Thyroid gland (tissue), 4 donors: ENCODE data around the gene JPT2. TPM values are rescaled to one million over a fixed set of nuclear protein-coding genes. Genes with fewer than 3 reads are reported as not detected.

Source experiments
- DNase-seq, 2 donors: peaks; one replicate each; pipeline ENCODE4 v3.0.0-alpha.2; 2019
- H3K27ac ChIP-seq, 3 donors: fragments of 200-600 bp; sonication (generic); 1 replicate in 2 of 3; 2 replicates in 1 of 3; pipeline ENCODE4 v1.5.1; 2016 to 2019; ENCODE audit warnings: mild to moderate bottlenecking in 1 of 3, moderate library complexity in 1 of 3
- H3K27me3 ChIP-seq: fragments of 200-600 bp; sonication (generic); one replicate; pipeline ENCODE4 v1.5.1; 2019
- H3K36me3 ChIP-seq, 2 donors: fragments of 200-600 bp; sonication (generic); one replicate each; pipeline ENCODE4 v1.5.1; 2016 to 2019
- H3K4me1 ChIP-seq, 2 donors: fragments of 200-600 bp; sonication (generic); one replicate each; pipeline ENCODE4 v1.5.1; 2017 to 2019
- H3K4me3 ChIP-seq, 3 donors: fragments of 200-600 bp; sonication (generic); replicated peaks in 1 of 3; 1 replicate in 2 of 3; 2 replicates in 1 of 3; pipeline ENCODE4 v1.5.1; 2016; ENCODE audit warnings: mild to moderate bottlenecking in 1 of 3
- H3K9me3 ChIP-seq: fragments of 200-600 bp; sonication (generic); one replicate; pipeline ENCODE4 v1.5.1; 2017
- CTCF ChIP-seq, 6 experiments: fragments of 200-600 bp in 3 of 6; fragments of 450-650 bp in 3 of 6; sonication (generic) in 3 of 6; IDR thresholded peaks; one replicate each; pipeline ENCODE4 v1.5.1; 2016 to 2019; ENCODE audit warnings: antibody characterized with exemption in 6 of 6, mild to moderate bottlenecking in 2 of 6, inconsistent platforms in 1 of 6, moderate library complexity in 1 of 6
- POLR2A ChIP-seq, 2 donors: fragments of 450-650 bp; IDR thresholded peaks; one replicate each; pipeline ENCODE4 v1.6.1; 2017; ENCODE audit warnings: antibody characterized with exemption in 2 of 2, mild to moderate bottlenecking in 2 of 2, moderate library complexity in 1 of 2
- WGBS, 2 donors: methylation state at CpG; one replicate each; pipeline ENCODE4 v1.1.5; 2017; 5-methylcytosine and 5-hydroxymethylcytosine counted together
- intact Hi-C: fragments of 100-400 bp; cut with DNase I; formaldehyde crosslinking; loops from one replicate; pipeline ENCODE4 v1.15.1; 2023
- total RNA-seq, 4 donors: library from RNA; depleted of rRNA; stranded (reverse); fragments of >200 nt; gene quantifications; one replicate each; pipeline ENCODE4 v1.2.3, GENCODE V29; 2016

The JPT2 gene
- total RNA-seq, 4 donors from 2014 or later, result 30.8 to 50.3 (median 44.9) TPM

DNA sequence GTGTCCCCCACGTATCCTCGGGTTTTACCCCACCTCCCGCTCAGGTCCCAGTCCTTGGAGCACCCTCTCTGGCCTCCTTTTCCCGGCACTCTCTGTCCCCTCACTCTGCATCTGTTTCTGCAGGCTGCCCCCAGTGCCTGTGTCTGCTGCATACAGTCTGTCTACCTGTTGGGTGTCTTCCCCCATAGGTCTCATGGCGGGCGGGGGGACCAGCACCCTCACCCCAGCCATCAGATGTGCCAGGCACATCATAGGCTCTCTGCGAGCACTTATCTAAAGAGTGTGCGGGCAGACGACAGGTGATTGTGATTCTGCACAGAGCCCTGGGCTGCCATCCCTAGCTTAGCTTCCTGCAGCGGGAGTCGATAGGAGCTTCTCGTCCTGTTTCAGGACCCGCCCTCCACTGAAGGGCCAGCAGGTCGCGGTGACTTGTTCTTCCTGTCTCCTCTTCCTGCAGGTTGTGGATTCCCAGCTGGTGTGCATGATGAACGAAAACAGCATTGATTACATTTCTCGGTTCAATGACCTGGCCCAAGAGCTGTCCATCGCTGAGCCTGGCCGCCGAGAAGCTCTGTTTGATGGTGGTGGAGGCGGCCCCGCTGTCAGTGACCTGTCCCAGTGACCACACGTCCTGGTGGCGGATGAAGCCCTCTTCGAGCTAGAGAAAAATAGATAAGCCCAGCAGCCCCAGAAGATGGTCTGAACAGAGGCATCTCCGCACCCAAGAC, 4.5 kb upstream of the JPT2 start:
- WGBS, 2 donors, result 89 to 94% methylated on average over 24 to 26 of the region's 26 CpGs
- Histone ChIP-seq H3K36me3 (peaks cover 55 to 63% of the 10 kb centered on the region in 2 donors), H3K27me3 (no peaks in the 10 kb centered on the region), H3K27ac (no peak overlapping the region), H3K4me1 (peaks cover 0 to under 1% of the 10 kb centered on the region in 2 donors), H3K9me3 (no peaks in the 10 kb centered on the region), H3K4me3 (no peak overlapping the region)
- DNase-seq, result no peak
- TF ChIP-seq POLR2A (IDR thresholded peaks at IDR 0.05) (no peak), CTCF (IDR thresholded peaks at IDR 0.05) (no peak)
- intact Hi-C loops, result no loop called here

- DNase-seq, result no peak
- WGBS, 2 donors, result 91 to 92% methylated on average over 4 to 6 of the region's 7 CpGs
- Histone ChIP-seq H3K27me3 (no peaks in the 10 kb centered on the region), H3K36me3 (peaks cover 48 to 56% of the 10 kb centered on the region in 2 donors), H3K4me3 (no peak overlapping the region), H3K27ac (no peak overlapping the region), H3K4me1 (peaks cover 6 to 7% of the 10 kb centered on the region in 2 donors), H3K9me3 (no peaks in the 10 kb centered on the region)
- TF ChIP-seq CTCF (IDR thresholded peaks at IDR 0.05) (no peak), POLR2A (IDR thresholded peaks at IDR 0.05) (no peak)
- intact Hi-C loops, result no loop called here
Measured at GRCh38 chr16:1674306-1674705, 3.8 kb upstream of the JPT2 start.

DNA sequence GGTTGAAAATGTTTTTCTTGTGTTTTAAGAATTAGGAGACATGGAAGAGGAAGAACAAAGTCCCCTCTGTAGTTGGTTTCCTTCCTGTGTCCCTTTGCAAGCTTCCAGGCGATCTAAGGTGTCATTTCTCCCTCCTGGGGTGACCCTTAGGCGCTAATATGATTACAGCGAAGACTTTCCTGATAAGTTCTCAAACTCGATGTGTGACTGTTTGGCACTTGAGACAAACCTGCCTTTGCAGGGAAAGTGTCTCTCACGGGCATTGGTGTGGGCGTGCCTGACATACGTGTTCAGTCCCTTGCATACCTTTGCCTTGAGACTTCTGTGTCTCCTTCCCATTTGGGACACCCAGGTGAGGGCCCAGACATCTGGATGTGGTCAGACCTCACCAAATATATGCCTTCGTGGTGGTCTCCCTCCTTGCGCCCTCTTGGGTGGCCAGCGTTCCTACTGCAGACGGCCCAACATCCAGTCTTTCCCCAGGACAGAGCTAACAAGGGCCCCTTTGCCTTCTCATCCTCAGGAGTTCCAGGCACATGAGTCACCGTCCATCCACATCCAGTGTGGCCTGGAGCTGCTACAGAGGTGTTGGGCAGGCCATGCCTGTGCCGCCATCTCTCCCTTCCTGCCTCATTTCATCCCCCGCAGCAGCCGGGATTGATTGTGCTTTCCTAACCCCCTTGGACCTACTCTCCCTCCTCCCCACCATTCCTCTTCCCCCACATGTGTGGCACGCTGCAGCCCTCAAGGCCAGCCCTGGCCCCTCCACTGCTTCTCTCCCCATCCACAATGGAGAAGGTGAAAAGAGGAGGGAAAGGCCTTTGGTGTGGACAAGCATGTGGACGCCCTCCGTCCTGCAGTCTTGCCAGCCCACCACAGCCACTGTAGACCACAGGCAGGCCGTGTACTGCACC, 3.1 kb upstream of the JPT2 start:
- TF ChIP-seq POLR2A (IDR thresholded peaks at IDR 0.05) (no peak), CTCF (IDR thresholded peaks at IDR 0.05) (no peak)
- Histone ChIP-seq H3K9me3 (no peaks in the 10 kb centered on the region), H3K36me3 (peaks cover 41 to 49% of the 10 kb centered on the region in 2 donors), H3K27ac (no peak overlapping the region), H3K4me1 (peaks cover 13 to 14% of the 10 kb centered on the region in 2 donors), H3K27me3 (no peaks in the 10 kb centered on the region), H3K4me3 (no peak overlapping the region)
- no peak for DNase-seq
- WGBS, 2 donors, result 92 to 93% methylated on average over 18 to 19 of the region's 19 CpGs
- intact Hi-C loops, result no loop called here

DNA sequence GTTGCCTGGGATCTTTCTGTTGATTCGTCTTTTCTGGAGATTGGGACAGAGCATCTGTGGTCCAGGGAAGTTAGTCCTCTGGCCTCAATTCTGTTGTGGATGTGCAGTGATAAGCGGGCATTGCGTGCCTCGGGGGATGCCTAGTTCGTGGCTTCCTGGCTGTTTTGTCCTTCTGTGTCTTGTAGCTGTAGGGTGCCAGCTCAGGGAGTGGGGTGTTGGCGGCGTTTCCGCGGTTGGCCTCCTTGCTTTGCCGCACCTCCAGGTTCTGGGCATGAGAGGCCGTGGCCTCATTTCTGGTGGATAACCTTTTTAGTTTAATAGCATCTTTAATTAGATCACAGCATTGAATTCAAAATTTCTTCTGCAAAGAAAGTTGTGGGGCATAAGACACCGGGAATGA, 1.4 kb upstream of the JPT2 start:
- H3K27ac ChIP-seq, result no peak overlapping the region
- H3K9me3 ChIP-seq, result no peaks in the 10 kb centered on the region
- DNase-seq, result no peak
- peaks cover 27 to 33% of the 10 kb centered on the region in 2 donors for H3K36me3 ChIP-seq
- no peaks in the 10 kb centered on the region for H3K27me3 ChIP-seq
- peaks cover 22 to 24% of the 10 kb centered on the region in 2 donors for H3K4me1 ChIP-seq
- H3K4me3 ChIP-seq, result no peak overlapping the region
- intact Hi-C loops, result no loop called here
- 90% methylated on average over 12 of the region's 12 CpGs for WGBS, 2 donors
- no peak for TF ChIP-seq CTCF (IDR thresholded peaks at IDR 0.05)
- no peak for TF ChIP-seq POLR2A (IDR thresholded peaks at IDR 0.05)
